H1 (cell line): ENCODE results near the gene CEBPZ. TPM values are rescaled to one million over a fixed set of nuclear protein-coding genes. Genes with fewer than 3 reads are reported as not detected.
A peak's percentile ranks its signal among the peaks of the same experiment; 100 is the strongest.

Experiments used
- ATF3 ChIP-seq: IDR thresholded peaks from 2 replicates; pipeline ENCODE4 v1.6.1; 2011; ENCODE audit warnings: low read depth, mild to moderate bottlenecking, low read length; ENCODE audit not compliant: insufficient read depth
- E2F6 ChIP-seq: IDR thresholded peaks from 2 replicates; pipeline ENCODE4 v1.6.1; 2012; ENCODE audit warnings: inconsistent platforms
- EP300 ChIP-seq, 2 experiments: IDR thresholded peaks; 1 replicate in 1 of 2; 2 replicates in 1 of 2; pipeline ENCODE4 v1.6.1; 2011 to 2012; ENCODE audit warnings: low read depth in 2 of 2, low read length in 2 of 2, mild to moderate bottlenecking in 2 of 2, borderline replicate concordance in 1 of 2, inconsistent platforms in 1 of 2, moderate library complexity in 1 of 2
- SAP30 ChIP-seq: fragments of 300-600 bp; sonication (generic); IDR thresholded peaks from 2 replicates; pipeline ENCODE4 v1.7.1; 2012; ENCODE audit warnings: low read length, moderate library complexity, mild to moderate bottlenecking, inconsistent platforms; ENCODE audit not compliant: insufficient read depth, insufficient replicate concordance
- TAF1 ChIP-seq: IDR thresholded peaks from 2 replicates; pipeline ENCODE4 v1.6.1; 2011; ENCODE audit warnings: mild to moderate bottlenecking, low read depth, low read length
- polyA plus RNA-seq, 7 experiments: library from polyadenylated mRNA; depleted of rRNA in 3 of 7; stranded (reverse) in 5 of 7; unstranded in 2 of 7; fragments of >200 nt in 5 of 7; fragments of 200-250 nt in 2 of 7; gene quantifications; 1 replicate in 5 of 7; 2 replicates in 1 of 7; 4 replicates in 1 of 7; pipeline versions ENCODE4 v1.2.1 to v1.2.3, GENCODE V29; 2011 to 2013; ENCODE audit warnings: missing spikeins in 2 of 7, mixed read lengths in 2 of 7
- total RNA-seq: library from RNA; stranded (reverse); fragmentation: NEBNext Ultra II Directional; extraction: Animal tissue kit (Norgen Biotek cat#: 25700); gene quantifications from 2 replicates; pipeline ENCODE4 v1.2.1, GENCODE V29; 2021

Gene CEBPZ
- total and polyA plus RNA-seq, 2 of the 8 experiments (the other 6 are each of a cell fraction or from before 2014, with no cell fraction given), result 19.1 to 201 TPM

GRCh38 chr2:37231241-37232130 is at the start of gene CEBPZ, which contains the start of gene NDUFAF7 (continued):
- no peak for TF ChIP-seq ATF3
- TF ChIP-seq TAF1, result peak; percentile 82
- no peak; the same call in 1 of the 2 replicates for TF ChIP-seq E2F6
- peak; percentile 67 for TF ChIP-seq SAP30
- TF ChIP-seq EP300 (IDR thresholded peaks at IDR 0.05; ENCODE audit: borderline replicate concordance in 1 of 2, low read depth in 2 of 2, low read length in 2 of 2), result no peak
